ENCODE measurements around the gene IGLL1. TPM values are rescaled to one million over a fixed set of nuclear protein-coding genes. Genes with fewer than 3 reads are reported as not detected.
A peak's percentile ranks its signal among the peaks of the same experiment; 100 is the strongest.
"Not testable (repeated sequence)": the region's sequence is repeated elsewhere in the genome, so short reads cannot be mapped to it uniquely, and the experiment has no call there.

IGLL1 gene
- total and polyA plus RNA-seq, 7 experiments from 2014 or later: 0.72 TPM; not detected in 6

DNA sequence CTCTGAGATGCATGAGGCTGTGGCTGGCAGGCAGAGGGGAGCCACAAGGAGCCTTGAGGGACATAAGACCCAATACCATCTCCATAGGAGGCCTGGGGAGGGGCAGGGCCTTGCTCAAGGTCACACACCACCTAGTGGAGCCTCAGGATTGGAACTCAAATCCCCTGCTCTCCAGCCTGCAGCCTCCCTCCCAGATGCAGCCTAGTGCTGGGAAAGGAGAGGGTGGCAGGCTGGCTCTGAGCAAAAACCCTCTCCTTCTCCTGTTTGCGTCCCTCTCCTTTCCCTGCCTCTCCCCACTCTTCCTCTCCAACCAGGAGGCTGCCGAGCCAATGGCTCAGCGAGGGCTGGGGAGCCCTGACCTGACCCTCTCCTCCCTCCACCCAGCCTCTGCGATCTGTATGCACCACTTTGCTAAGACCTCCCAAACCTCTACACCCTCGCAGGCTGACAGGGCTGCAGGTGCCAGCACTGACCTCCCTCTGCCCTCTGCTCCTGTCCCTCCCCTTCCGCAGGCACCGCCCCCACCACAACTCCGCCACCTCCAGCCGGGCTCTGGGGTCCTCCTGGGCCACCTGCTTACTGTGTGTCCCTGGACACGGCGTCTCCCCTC lies 14.7 kb downstream of the IGLL1 start:
- peak overlapping the region; percentile 66 to 89 (median 86) for H3K4me3 Mint-ChIP-seq
- H3K27me3 Mint-ChIP-seq: peaks cover 22 to 46% (median 32%) of the 10 kb centered on the region in 5 donors
- H3K4me1 Mint-ChIP-seq: peaks cover 5 to 11% (median 7%) of the 10 kb centered on the region in 7 donors
- intact Hi-C loops (cut with micrococcal nuclease): no loop called here
- Histone ChIP-seq H3K27me3 (ENCODE audit: control insufficient read depth in 2 of 2, insufficient read depth in 2 of 2, low read length in 2 of 2) (peaks cover 0 to 6% of the 10 kb centered on the region in 2 donors), H3K9me3 (ENCODE audit: control insufficient read depth in 2 of 3, low read length in 3 of 3) (no peaks in the 10 kb centered on the region), H3K27ac (ENCODE audit: low read depth, low read length) (no peak overlapping the region), H3K4me3 (ENCODE audit: low read length) (peak overlapping the region; percentile 50), H3K36me3 (ENCODE audit: control insufficient read depth in 2 of 3, insufficient read depth in 3 of 3, low read length in 3 of 3) (no peaks in the 10 kb centered on the region), H3K4me1 (ENCODE audit: control insufficient read depth in 2 of 2, insufficient read depth in 2 of 2, low read length in 2 of 2) (peaks cover 0 to 5% of the 10 kb centered on the region in 2 donors)
- CTCF ChIA-PET: no interaction called here
- no peaks in the 10 kb centered on the region for H3K9me3 Mint-ChIP-seq
- no peaks in the 10 kb centered on the region for H3K36me3 Mint-ChIP-seq
- DNase-seq (peak in 4 of 9 donors; percentile 5 to 20 (median 8)), ATAC-seq (peak; percentile 44)
- POLR2A ChIA-PET: no interaction called here
- peak overlapping the region in 2 of 9 donors; percentile 34 to 53 for H3K27ac Mint-ChIP-seq

DNA sequence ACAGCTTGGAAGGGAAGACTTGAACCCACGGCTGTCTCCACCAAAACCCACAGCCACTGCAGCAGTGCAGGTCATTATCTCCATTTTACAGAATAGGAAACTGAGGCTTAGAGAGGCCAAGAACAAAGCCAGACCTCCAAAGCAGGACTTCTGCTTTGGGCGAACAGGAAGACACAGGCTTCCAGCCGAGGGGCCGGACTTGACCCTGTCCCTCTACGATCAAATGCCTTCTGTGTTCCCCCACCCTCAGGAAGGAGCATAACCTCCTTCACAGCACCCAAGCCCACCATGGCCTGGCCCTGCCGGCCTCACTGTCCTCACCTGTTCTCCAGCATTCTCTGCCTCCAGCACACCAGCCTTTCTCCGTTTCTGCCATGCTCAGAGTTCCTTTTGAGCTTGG lies 15.8 kb downstream of the IGLL1 start:
- Mint-ChIP-seq H3K27me3 (peaks cover 22 to 46% (median 32%) of the 10 kb centered on the region in 5 donors), H3K4me1 (peaks cover 5 to 11% (median 7%) of the 10 kb centered on the region in 7 donors), H3K4me3 (no peak overlapping the region), H3K36me3 (no peaks in the 10 kb centered on the region), H3K27ac (no peak overlapping the region), H3K9me3 (no peaks in the 10 kb centered on the region)
- POLR2A ChIA-PET: no interaction called here
- peak in 1 of 9 donors; percentile 11 for DNase-seq
- Histone ChIP-seq H3K27ac (ENCODE audit: low read depth, low read length) (no peak overlapping the region), H3K27me3 (ENCODE audit: control insufficient read depth in 2 of 2, insufficient read depth in 2 of 2, low read length in 2 of 2) (peaks cover 0 to 6% of the 10 kb centered on the region in 2 donors), H3K4me1 (ENCODE audit: control insufficient read depth in 2 of 2, insufficient read depth in 2 of 2, low read length in 2 of 2) (peaks cover 0 to 5% of the 10 kb centered on the region in 2 donors), H3K9me3 (ENCODE audit: control insufficient read depth in 2 of 3, low read length in 3 of 3) (no peaks in the 10 kb centered on the region), H3K36me3 (ENCODE audit: control insufficient read depth in 2 of 3, insufficient read depth in 3 of 3, low read length in 3 of 3) (no peaks in the 10 kb centered on the region), H3K4me3 (ENCODE audit: low read length) (no peak overlapping the region)
- no peak for ATAC-seq
- intact Hi-C loops (cut with micrococcal nuclease): no loop called here
- CTCF ChIA-PET: no interaction called here

DNA sequence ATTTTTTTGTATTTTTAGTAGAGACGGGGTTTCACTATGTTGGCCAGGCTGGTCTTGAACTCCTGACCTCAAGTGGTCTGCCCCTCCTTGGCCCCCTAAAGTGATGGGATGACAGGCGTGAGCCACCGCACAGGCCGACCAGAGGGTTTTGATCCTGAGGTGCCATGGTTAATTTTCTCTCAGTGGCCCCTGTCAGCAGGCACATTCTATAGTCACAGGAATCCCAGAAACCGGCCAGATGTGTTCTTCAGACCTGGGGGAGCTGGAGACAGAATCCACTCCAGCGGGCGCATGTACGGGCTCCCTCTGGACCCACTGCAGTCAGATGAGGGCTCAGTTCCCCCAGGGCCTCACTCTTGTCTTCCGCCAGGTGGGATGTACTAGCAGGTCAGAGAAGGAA lies 17.0 kb downstream of the IGLL1 start:
- peaks cover 5 to 11% (median 7%) of the 10 kb centered on the region in 7 donors for H3K4me1 Mint-ChIP-seq
- peaks cover 0 to 5% of the 10 kb centered on the region in 2 donors for H3K4me1 ChIP-seq (ENCODE audit: control insufficient read depth in 2 of 2, insufficient read depth in 2 of 2, low read length in 2 of 2)
- H3K9me3 ChIP-seq (ENCODE audit: control insufficient read depth in 2 of 3, low read length in 3 of 3): no peaks in the 10 kb centered on the region
- CTCF ChIA-PET: no interaction called here
- DNase-seq (peak in 1 of 9 donors; percentile 13), ATAC-seq (no peak)
- no peak overlapping the region for H3K4me3 ChIP-seq (ENCODE audit: low read length)
- H3K27ac Mint-ChIP-seq: no peak overlapping the region
- H3K9me3 Mint-ChIP-seq: no peaks in the 10 kb centered on the region
- H3K36me3 ChIP-seq (ENCODE audit: control insufficient read depth in 2 of 3, insufficient read depth in 3 of 3, low read length in 3 of 3): no peaks in the 10 kb centered on the region
- H3K36me3 Mint-ChIP-seq: no peaks in the 10 kb centered on the region
- H3K4me3 Mint-ChIP-seq: no peak overlapping the region
- no peak overlapping the region for H3K27ac ChIP-seq (ENCODE audit: low read depth, low read length)
- peaks cover 0 to 6% of the 10 kb centered on the region in 2 donors for H3K27me3 ChIP-seq (ENCODE audit: control insufficient read depth in 2 of 2, insufficient read depth in 2 of 2, low read length in 2 of 2)
- POLR2A ChIA-PET: no interaction called here
- peaks cover 22 to 41% (median 32%) of the 10 kb centered on the region in 5 donors for H3K27me3 Mint-ChIP-seq
- intact Hi-C loops (cut with micrococcal nuclease): no loop called here

- CTCF ChIA-PET: no interaction called here
Measured at GRCh38 chr22:23562186-23562585, 17.9 kb downstream of the IGLL1 start.

DNA sequence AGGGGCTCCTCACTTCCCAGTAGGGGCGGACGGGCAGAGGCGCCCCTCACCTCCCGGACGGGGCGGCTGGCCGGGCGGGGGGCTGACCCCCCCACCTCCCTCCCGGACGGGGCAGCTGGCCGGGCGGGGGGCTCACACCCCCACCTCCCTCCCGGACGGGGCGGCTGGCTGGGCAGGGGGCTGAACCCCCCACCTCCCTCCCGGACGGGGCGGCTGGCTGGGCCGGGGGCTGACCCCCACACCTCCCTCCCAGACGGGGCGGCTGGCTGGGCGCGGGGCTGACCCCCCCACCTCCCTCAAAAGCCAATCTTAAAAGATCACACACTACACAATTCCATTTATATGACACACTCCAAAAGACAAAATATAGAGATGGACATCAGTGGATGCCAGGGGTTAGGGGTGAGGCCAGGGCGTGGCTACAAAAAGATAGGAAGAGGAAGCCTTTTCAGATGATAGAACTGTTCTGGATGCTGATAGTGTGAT lies 19.0 kb downstream of the IGLL1 start:
- intact Hi-C loops (cut with micrococcal nuclease); CTCF ChIA-PET; H3K9me3 ChIP-seq (ENCODE audit: control insufficient read depth in 2 of 3, low read length in 3 of 3); H3K27ac ChIP-seq (ENCODE audit: low read depth, low read length); H3K4me3 Mint-ChIP-seq; H3K9me3 Mint-ChIP-seq; H3K4me1 Mint-ChIP-seq; H3K4me1 ChIP-seq (ENCODE audit: control insufficient read depth in 2 of 2, insufficient read depth in 2 of 2, low read length in 2 of 2); H3K36me3 ChIP-seq (ENCODE audit: control insufficient read depth in 2 of 3, insufficient read depth in 3 of 3, low read length in 3 of 3); H3K4me3 ChIP-seq (ENCODE audit: low read length); H3K27me3 ChIP-seq (ENCODE audit: control insufficient read depth in 2 of 2, insufficient read depth in 2 of 2, low read length in 2 of 2); POLR2A ChIA-PET; H3K27ac Mint-ChIP-seq; H3K36me3 Mint-ChIP-seq; ATAC-seq: not testable (repeated sequence)
- H3K27me3 Mint-ChIP-seq: peaks cover 14 to 36% (median 24%) of the 10 kb centered on the region in 5 donors
- DNase-seq: peak in 1 of 9 donors; percentile 10

More at GRCh38 chr22:23562186-23562585, 17.9 kb downstream of the IGLL1 start:
- no peaks in the 10 kb centered on the region for H3K36me3 Mint-ChIP-seq
- H3K4me3 Mint-ChIP-seq: no peak overlapping the region
- H3K4me1 ChIP-seq (ENCODE audit: control insufficient read depth in 2 of 2, insufficient read depth in 2 of 2, low read length in 2 of 2): peaks cover 0 to 5% of the 10 kb centered on the region in 2 donors
- H3K27ac Mint-ChIP-seq: no peak overlapping the region
- POLR2A ChIA-PET: no interaction called here
- peaks cover 17 to 36% (median 25%) of the 10 kb centered on the region in 5 donors for H3K27me3 Mint-ChIP-seq
- peaks cover 5 to 11% (median 7%) of the 10 kb centered on the region in 7 donors for H3K4me1 Mint-ChIP-seq
- no peaks in the 10 kb centered on the region for H3K9me3 ChIP-seq (ENCODE audit: control insufficient read depth in 2 of 3, low read length in 3 of 3)
- intact Hi-C loops (cut with micrococcal nuclease): no loop called here
- no peaks in the 10 kb centered on the region for H3K36me3 ChIP-seq (ENCODE audit: control insufficient read depth in 2 of 3, insufficient read depth in 3 of 3, low read length in 3 of 3)
- DNase-seq: peak in 1 of 9 donors; percentile 6
- no peak overlapping the region for H3K27ac ChIP-seq (ENCODE audit: low read depth, low read length)
- H3K4me3 ChIP-seq (ENCODE audit: low read length): no peak overlapping the region
- H3K27me3 ChIP-seq (ENCODE audit: control insufficient read depth in 2 of 2, insufficient read depth in 2 of 2, low read length in 2 of 2): peaks cover 0 to 6% of the 10 kb centered on the region in 2 donors
- H3K9me3 Mint-ChIP-seq: no peaks in the 10 kb centered on the region
- no peak for ATAC-seq

DNA sequence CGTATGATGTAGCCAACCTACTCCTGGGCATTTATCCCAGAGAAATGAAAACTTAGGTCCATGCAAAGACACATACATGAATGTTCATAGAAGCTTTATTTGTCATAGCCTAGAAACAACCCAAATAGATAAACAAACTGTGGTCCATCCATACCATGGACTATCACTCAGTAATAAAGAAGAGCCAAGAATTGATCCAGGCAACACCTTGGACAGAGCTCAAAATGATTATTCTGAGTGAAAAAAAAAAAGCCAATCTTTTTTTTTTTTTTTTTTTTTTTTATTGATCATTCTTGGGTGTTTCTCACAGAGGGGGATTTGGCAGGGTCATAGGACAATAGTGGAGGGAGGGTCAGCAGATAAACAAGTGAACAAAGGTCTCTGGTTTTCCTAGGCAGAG lies 19.9 kb downstream of the IGLL1 start:
- H3K9me3 ChIP-seq (ENCODE audit: control insufficient read depth in 2 of 3, low read length in 3 of 3); H3K27me3 ChIP-seq (ENCODE audit: control insufficient read depth in 2 of 2, insufficient read depth in 2 of 2, low read length in 2 of 2); H3K36me3 ChIP-seq (ENCODE audit: control insufficient read depth in 2 of 3, insufficient read depth in 3 of 3, low read length in 3 of 3); H3K4me3 Mint-ChIP-seq; CTCF ChIA-PET; H3K4me3 ChIP-seq (ENCODE audit: low read length); H3K9me3 Mint-ChIP-seq; ATAC-seq; DNase-seq; intact Hi-C loops (cut with micrococcal nuclease); H3K4me1 Mint-ChIP-seq; H3K27ac Mint-ChIP-seq; H3K27ac ChIP-seq (ENCODE audit: low read depth, low read length); POLR2A ChIA-PET; H3K4me1 ChIP-seq (ENCODE audit: control insufficient read depth in 2 of 2, insufficient read depth in 2 of 2, low read length in 2 of 2); H3K36me3 Mint-ChIP-seq: not testable (repeated sequence)
- H3K27me3 Mint-ChIP-seq: peaks cover 7 to 31% (median 17%) of the 10 kb centered on the region in 5 donors

GRCh38 chr22:23557467-23557866 lies 22.6 kb downstream of the IGLL1 start:
- H3K27ac ChIP-seq (ENCODE audit: low read depth, low read length): no peak overlapping the region
- no peaks in the 10 kb centered on the region for H3K27me3 ChIP-seq (ENCODE audit: control insufficient read depth in 2 of 2, insufficient read depth in 2 of 2, low read length in 2 of 2)
- ATAC-seq: no peak
- Mint-ChIP-seq H3K36me3 (no peaks in the 10 kb centered on the region), H3K4me1 (no peaks in the 10 kb centered on the region), H3K9me3 (peaks cover 0 to 2% (median 0%) of the 10 kb centered on the region in 11 donors), H3K27ac (no peak overlapping the region), H3K27me3 (peaks cover 0 to 19% (median 4%) of the 10 kb centered on the region in 5 donors), H3K4me3 (no peak overlapping the region)
- peak in 1 of 9 donors; percentile 3 for DNase-seq
- no peaks in the 10 kb centered on the region for H3K9me3 ChIP-seq (ENCODE audit: control insufficient read depth in 2 of 3, low read length in 3 of 3)
- POLR2A ChIA-PET: no interaction called here
- intact Hi-C loops (cut with micrococcal nuclease): no loop called here
- no peaks in the 10 kb centered on the region for H3K4me1 ChIP-seq (ENCODE audit: control insufficient read depth in 2 of 2, insufficient read depth in 2 of 2, low read length in 2 of 2)
- CTCF ChIA-PET: no interaction called here
- no peaks in the 10 kb centered on the region for H3K36me3 ChIP-seq (ENCODE audit: control insufficient read depth in 2 of 3, insufficient read depth in 3 of 3, low read length in 3 of 3)
- H3K4me3 ChIP-seq (ENCODE audit: low read length): no peak overlapping the region
